DND-41 (cell line): ENCODE measurements around the gene CDH20.

ENCODE experiments used
- ATAC-seq: fragments of 200-7000 bp; cut with Tn5 transposase; 3 replicates; pipeline ENCODE4 v1.9.1; 2021; ENCODE audit warnings: low read depth; ENCODE audit not compliant: insufficient read depth
- DNase-seq: peaks from one replicate; pipeline ENCODE4 v3.0.0-alpha.2; 2020
- H2AFZ ChIP-seq: 2 replicates; pipeline ENCODE4 v1.6.0; 2012; ENCODE audit warnings: low read depth, low read length
- H3K27ac ChIP-seq: 2 replicates; pipeline ENCODE4 v1.5.1; 2012; ENCODE audit warnings: low read length, inconsistent platforms
- H3K27me3 ChIP-seq: fragments of 200-600 bp; sonication (generic); 2 replicates; pipeline ENCODE4 v1.6.0; 2012; ENCODE audit warnings: low read length, mild to moderate bottlenecking, inconsistent platforms; ENCODE audit not compliant: insufficient read depth, poor library complexity
- H3K36me3 ChIP-seq: 2 replicates; pipeline ENCODE4 v1.5.1; 2012; ENCODE audit warnings: low read length, inconsistent platforms; ENCODE audit not compliant: insufficient read depth
- H3K4me1 ChIP-seq: 2 replicates; pipeline ENCODE4 v1.5.1; 2012; ENCODE audit warnings: mild to moderate bottlenecking, low read length; ENCODE audit not compliant: insufficient read depth
- H3K4me2 ChIP-seq: 2 replicates; pipeline ENCODE4 v1.6.0; 2012; ENCODE audit warnings: mild to moderate bottlenecking, moderate library complexity, low read length, inconsistent platforms; ENCODE audit not compliant: insufficient read depth
- H3K4me3 ChIP-seq, 2 experiments: fragments of 200-600 bp in 1 of 2; shearing (Covaris generic) in 1 of 2; 2 replicates each; pipeline ENCODE4 v1.5.1; 2012 to 2016; ENCODE audit warnings: inconsistent platforms in 2 of 2, low read length in 2 of 2, mild to moderate bottlenecking in 2 of 2, low read depth in 1 of 2, moderate library complexity in 1 of 2
- H3K79me2 ChIP-seq: 2 replicates; pipeline ENCODE4 v1.6.0; 2012; ENCODE audit warnings: low read length, inconsistent platforms; ENCODE audit not compliant: insufficient read depth
- H3K9ac ChIP-seq: 2 replicates; pipeline ENCODE4 v1.6.0; 2012; ENCODE audit warnings: low read depth, mild to moderate bottlenecking, inconsistent platforms, low read length, moderate library complexity
- H3K9me3 ChIP-seq: 2 replicates; pipeline ENCODE4 v1.5.1; 2012; ENCODE audit warnings: low read length, moderate library complexity, mild to moderate bottlenecking, inconsistent platforms; ENCODE audit not compliant: insufficient read depth, severe bottlenecking
- H4K20me1 ChIP-seq: 2 replicates; pipeline ENCODE4 v1.6.0; 2012; ENCODE audit warnings: low read length; ENCODE audit not compliant: insufficient read depth
- EZH2 ChIP-seq: IDR thresholded peaks from 3 replicates; pipeline ENCODE4 v1.6.1; 2012; ENCODE audit warnings: borderline replicate concordance, low read depth, mild to moderate bottlenecking, moderate library complexity, low read length, inconsistent platforms; ENCODE audit not compliant: severe bottlenecking
- TF ChIP-seq, protein P1 (sequence below): IDR thresholded peaks from 2 replicates; pipeline ENCODE4 v1.5.1; 2012; ENCODE audit warnings: borderline replicate concordance, low read length, moderate library complexity, mild to moderate bottlenecking; ENCODE audit not compliant: poor library complexity, severe bottlenecking; ENCODE audit errors: extremely low read depth

CDH20 gene

DNA sequence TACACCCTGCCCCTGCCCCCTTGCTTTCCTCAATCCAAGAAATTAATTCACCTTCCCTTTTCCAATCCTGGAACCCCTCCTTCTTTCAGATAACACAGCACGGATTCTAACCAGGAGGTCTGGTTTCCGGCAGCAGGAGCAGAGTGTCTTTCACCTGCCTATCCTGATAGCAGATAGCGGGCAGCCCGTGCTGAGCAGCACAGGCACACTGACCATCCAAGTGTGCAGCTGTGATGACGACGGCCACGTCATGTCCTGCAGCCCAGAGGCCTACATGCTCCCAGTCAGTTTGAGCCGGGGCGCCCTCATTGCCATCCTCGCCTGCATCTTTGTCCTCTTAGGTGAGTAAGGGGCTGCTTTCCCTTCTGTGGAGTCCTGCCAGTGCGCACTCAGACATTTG is 216.7 kb downstream of the CDH20 start:
- Histone ChIP-seq H3K36me3 (no peaks in the 10 kb centered on the region), H2AFZ (no peak overlapping the region), H4K20me1 (no peaks in the 10 kb centered on the region), H3K4me2 (no peak overlapping the region), H3K4me3 (no peak overlapping the region), H3K9ac (no peak overlapping the region), H3K27ac (no peak overlapping the region), H3K4me1 (no peaks in the 10 kb centered on the region), H3K27me3 (no peaks in the 10 kb centered on the region), H3K9me3 (no peaks in the 10 kb centered on the region), H3K79me2 (no peaks in the 10 kb centered on the region)
- TF ChIP-seq, protein P1, sequence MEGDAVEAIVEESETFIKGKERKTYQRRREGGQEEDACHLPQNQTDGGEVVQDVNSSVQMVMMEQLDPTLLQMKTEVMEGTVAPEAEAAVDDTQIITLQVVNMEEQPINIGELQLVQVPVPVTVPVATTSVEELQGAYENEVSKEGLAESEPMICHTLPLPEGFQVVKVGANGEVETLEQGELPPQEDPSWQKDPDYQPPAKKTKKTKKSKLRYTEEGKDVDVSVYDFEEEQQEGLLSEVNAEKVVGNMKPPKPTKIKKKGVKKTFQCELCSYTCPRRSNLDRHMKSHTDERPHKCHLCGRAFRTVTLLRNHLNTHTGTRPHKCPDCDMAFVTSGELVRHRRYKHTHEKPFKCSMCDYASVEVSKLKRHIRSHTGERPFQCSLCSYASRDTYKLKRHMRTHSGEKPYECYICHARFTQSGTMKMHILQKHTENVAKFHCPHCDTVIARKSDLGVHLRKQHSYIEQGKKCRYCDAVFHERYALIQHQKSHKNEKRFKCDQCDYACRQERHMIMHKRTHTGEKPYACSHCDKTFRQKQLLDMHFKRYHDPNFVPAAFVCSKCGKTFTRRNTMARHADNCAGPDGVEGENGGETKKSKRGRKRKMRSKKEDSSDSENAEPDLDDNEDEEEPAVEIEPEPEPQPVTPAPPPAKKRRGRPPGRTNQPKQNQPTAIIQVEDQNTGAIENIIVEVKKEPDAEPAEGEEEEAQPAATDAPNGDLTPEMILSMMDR, result no peak
- no peak for TF ChIP-seq EZH2
- DNase-seq (no peak), ATAC-seq (no peak)

DNA sequence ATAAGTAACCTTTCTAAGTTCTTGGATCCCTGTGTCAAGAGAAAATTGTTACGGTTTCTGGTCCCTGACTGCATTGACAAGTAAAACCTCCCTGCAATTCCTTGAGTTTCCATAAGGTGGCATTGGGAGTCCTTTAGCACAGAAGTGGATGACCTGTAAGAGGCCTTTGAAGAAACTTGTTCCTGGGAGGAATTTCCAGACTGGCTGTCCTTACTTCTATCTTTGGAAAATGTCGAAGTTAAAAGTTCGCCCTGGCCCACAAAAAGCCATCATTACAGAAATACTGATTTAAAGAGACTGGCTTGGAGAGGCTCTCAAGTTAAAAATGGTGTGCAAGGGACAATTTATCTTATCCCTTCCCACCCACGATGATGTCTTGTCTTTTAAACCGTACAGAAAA is 218.4 kb downstream of the CDH20 start:
- Histone ChIP-seq H3K27me3 (no peaks in the 10 kb centered on the region), H3K4me3 (no peak overlapping the region), H3K36me3 (no peaks in the 10 kb centered on the region), H3K79me2 (no peaks in the 10 kb centered on the region), H3K4me2 (no peak overlapping the region), H4K20me1 (no peaks in the 10 kb centered on the region), H2AFZ (no peak overlapping the region), H3K9ac (no peak overlapping the region), H3K4me1 (0 out of 2 replicates have a peak, but pooled peaks cover 2% of the 10 kb centered on the region), H3K27ac (no peak overlapping the region), H3K9me3 (no peaks in the 10 kb centered on the region)
- ATAC-seq, result peak; percentile 74
- no peak for TF ChIP-seq EZH2
- TF ChIP-seq, protein P1, result peak; percentile 86
- DNase-seq, result peak; percentile 37

DNA sequence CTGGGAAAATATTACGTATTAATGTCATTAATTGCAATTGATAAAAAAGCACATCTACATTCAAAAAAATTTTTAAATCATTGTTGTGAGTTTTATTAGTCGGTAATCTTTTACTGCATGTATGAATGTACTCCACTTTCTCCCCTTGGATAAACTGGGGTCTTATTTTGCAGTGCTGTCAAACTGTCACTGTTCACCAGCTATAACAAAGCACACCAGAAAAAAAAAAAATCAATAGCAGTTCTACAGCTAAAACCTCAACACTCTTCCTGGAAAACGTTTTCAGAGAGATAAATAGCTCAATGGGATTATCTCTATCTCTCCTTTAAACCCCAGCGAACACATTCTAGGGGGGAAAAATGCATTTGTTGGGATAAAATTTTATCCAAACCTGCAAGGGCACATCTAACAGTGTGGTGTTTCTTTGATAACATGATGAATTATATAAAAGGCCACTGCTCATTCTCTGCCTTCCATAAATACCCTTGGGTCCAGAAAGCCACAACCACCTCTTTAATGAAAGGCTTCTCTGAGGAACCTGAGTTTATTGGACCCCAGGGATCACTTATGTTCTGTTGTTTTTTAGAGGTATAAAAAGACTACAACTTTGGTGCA is 219.9 kb downstream of the CDH20 start:
- Histone ChIP-seq H3K36me3 (no peaks in the 10 kb centered on the region), H3K4me1 (0 out of 2 replicates have a peak, but pooled peaks cover 5% of the 10 kb centered on the region), H3K9me3 (no peaks in the 10 kb centered on the region), H3K79me2 (no peaks in the 10 kb centered on the region), H4K20me1 (no peaks in the 10 kb centered on the region), H3K27me3 (no peaks in the 10 kb centered on the region), H3K4me2 (no peak overlapping the region), H3K4me3 (no peak overlapping the region), H3K9ac (no peak overlapping the region), H2AFZ (no peak overlapping the region), H3K27ac (no peak overlapping the region)
- DNase-seq (no peak), ATAC-seq (no peak)
- TF ChIP-seq, protein P1, result no peak
- no peak for TF ChIP-seq EZH2
